ENCODE results near the gene CD226. TPM values are rescaled to one million over a fixed set of nuclear protein-coding genes. Genes with fewer than 3 reads are reported as not detected.
A peak's percentile ranks its signal among the peaks of the same experiment; 100 is the strongest.

Gene CD226
- total and polyA plus RNA-seq, 2 of the 4 experiments (the other 2 are of a cell fraction) = 0.29 to 1.1 TPM

GRCh38 chr18:69992776-69993175, 45.1 kb upstream of the CD226 start:
- in situ Hi-C loops (cut with MboI; ENCODE audit: low sequenced_read_pairs) = no loop called here
- TF ChIP-seq POLR2A (IDR thresholded peaks at IDR 0.05; ENCODE audit: low read depth, low read length) (no peak), ELK1 (IDR thresholded peaks at IDR 0.05; ENCODE audit: borderline replicate concordance, low read depth, low read length) (no peak), MAFK (IDR thresholded peaks at IDR 0.05; ENCODE audit: low read depth, low read length) (no peak), USF2 (IDR thresholded peaks at IDR 0.05; ENCODE audit: low read depth, low read length) (no peak), CHD1 (IDR thresholded peaks at IDR 0.05; ENCODE audit: low read depth, low read length) (no peak), CEBPB (IDR thresholded peaks at IDR 0.05; ENCODE audit: low read depth, low read length) (no peak), CTCF (conservative IDR thresholded peaks at IDR 0.05; ENCODE audit: low read depth, low read length) (no peak), SMC3 (IDR thresholded peaks at IDR 0.05; ENCODE audit: low read depth, low read length) (no peak), MAZ (IDR thresholded peaks at IDR 0.05; ENCODE audit: borderline replicate concordance, low read depth, low read length) (no peak), NFE2L2 (IDR thresholded peaks at IDR 0.05; ENCODE audit: low read depth, low read length) (no peak), RCOR1 (IDR thresholded peaks at IDR 0.05; ENCODE audit: insufficient replicate concordance, low read length) (no peak), BHLHE40 (IDR thresholded peaks at IDR 0.05; ENCODE audit: low read depth, low read length) (no peak), RFX5 (IDR thresholded peaks at IDR 0.05; ENCODE audit: low read depth, low read length) (no peak), RAD21 (IDR thresholded peaks at IDR 0.05; ENCODE audit: low read length) (no peak), MXI1 (IDR thresholded peaks at IDR 0.05; ENCODE audit: borderline replicate concordance, low read depth, low read length) (no peak), FOS (IDR thresholded peaks at IDR 0.05; ENCODE audit: low read depth, low read length) (no peak)
- dilution Hi-C loops (cut with HindIII; ENCODE audit: low sequenced_read_pairs, unreplicated experiment) = no loop called here
- Histone ChIP-seq H2AK5ac (ENCODE audit: low read depth, low read length) (no peak overlapping the region), H3K9me1 (ENCODE audit: insufficient read depth, low read length) (peaks cover 10% of the 10 kb centered on the region; the same call in 1 of the 2 replicates), H2AFZ (replicated peaks; ENCODE audit: low read length, poor library complexity) (peak overlapping the region; percentile 43), H3K14ac (replicated peaks; ENCODE audit: low read depth, low read length) (peak overlapping the region; percentile 59), H3K79me1 (ENCODE audit: low read depth in 1 of 2, low read length in 2 of 2) (no peaks in the 10 kb centered on the region), H4K91ac (ENCODE audit: insufficient read depth, low read depth, low read length) (no peak overlapping the region), H3K23ac (ENCODE audit: low read depth, low read length) (no peak overlapping the region), H2BK15ac (ENCODE audit: low read depth, low read length) (no peak overlapping the region), H4K20me1 (ENCODE audit: insufficient read depth, low read length) (no peaks in the 10 kb centered on the region), H3K4me1 (ENCODE audit: control insufficient read depth, insufficient read depth, low read length) (no peaks in the 10 kb centered on the region), H3K9ac (ENCODE audit: low read depth, low read length) (no peak overlapping the region), H3K56ac (ENCODE audit: extremely low read depth, insufficient read depth, low read length) (no peak overlapping the region), H3K27ac (ENCODE audit: insufficient read depth, low read length) (no peak overlapping the region), H4K8ac (ENCODE audit: low read depth in 2 of 2, low read length in 2 of 2) (no peak overlapping the region), H2AK9ac (replicated peaks; ENCODE audit: low read depth, low read length, poor library complexity) (no peak overlapping the region), H3K27me3 (ENCODE audit: control insufficient read depth, insufficient read depth, low read length) (no peaks in the 10 kb centered on the region), H3K4ac (ENCODE audit: low read depth, low read length) (no peak overlapping the region), H3K9me3 (ENCODE audit: control insufficient read depth, insufficient read depth, low read length) (no peaks in the 10 kb centered on the region), H3K4me2 (ENCODE audit: low read depth, low read length) (no peak overlapping the region), H2BK5ac (ENCODE audit: low read depth, low read length, poor library complexity, severe bottlenecking) (no peak overlapping the region), H3K4me3 (ENCODE audit: insufficient read depth, low read depth, low read length) (no peak overlapping the region), H2BK120ac (ENCODE audit: low read depth, low read length) (no peak overlapping the region), H3K36me3 (ENCODE audit: control insufficient read depth, insufficient read depth, low read length) (no peaks in the 10 kb centered on the region), H2BK20ac (ENCODE audit: low read depth, low read length) (no peak overlapping the region), H4K5ac (ENCODE audit: low read depth, low read length) (no peak overlapping the region), H3K18ac (ENCODE audit: low read depth, low read length) (no peak overlapping the region)
- CTCF ChIA-PET = no interaction called here
- POLR2A ChIA-PET (ENCODE audit: unreplicated experiment) = no interaction called here
- intact Hi-C loops (cut with micrococcal nuclease) = no loop called here
- BruUV-seq (replicated peaks) = no TSS peak
- no CpG with 5 or more reads among the region's 1 CpG for WGBS, 2 experiments (ENCODE audit: extremely low coverage in 2 of 2, insufficient read length in 1 of 2)
- ATAC-seq (ENCODE audit: low read depth) = no peak
- DNase-seq = peak; percentile 78

Data from IMR-90 (cell line).